HG03565 (cell line): ENCODE data around the gene ROCK1.
"Not testable (repeated sequence)": the region's sequence is repeated elsewhere in the genome, so short reads cannot be mapped to it uniquely, and the experiment has no call there.

Source experiments
- ATAC-seq: cut with Tn5 transposase; IDR thresholded peaks from one replicate; pipeline ENCODE4 v1.9.1; 2021; ENCODE audit warnings: mild to moderate bottlenecking, moderate library complexity; ENCODE audit not compliant: unreplicated experiment

ROCK1 gene

GRCh38 chr18:21111346-21112139 is at the start of gene ROCK1:
Gene ROCK1 (minus strand): TSS chr18:21111813. CDS start chr18:21110910, 903 bp downstream.
- ATAC-seq, result peak; percentile 86

- ATAC-seq, result no peak
Observed at GRCh38 chr18:21155443-21155842, 43.8 kb upstream of the ROCK1 start.

GRCh38 chr18:21146016-21146415 is 34.4 kb upstream of the ROCK1 start:
- no peak for ATAC-seq

GRCh38 chr18:21145371-21145770 is 33.8 kb upstream of the ROCK1 start:
- no peak for ATAC-seq

GRCh38 chr18:21141668-21142422 is 30.2 kb upstream of the ROCK1 start:
- no peak for ATAC-seq

GRCh38 chr18:21137719-21138488 is 26.3 kb upstream of the ROCK1 start:
- not testable (repeated sequence) for ATAC-seq

- no peak for ATAC-seq
Observed at GRCh38 chr18:21134895-21135294, 23.3 kb upstream of the ROCK1 start.

GRCh38 chr18:21132398-21132918 is 20.8 kb upstream of the ROCK1 start:
- no peak for ATAC-seq

- no peak for ATAC-seq
Observed at GRCh38 chr18:21131698-21132227, 20.1 kb upstream of the ROCK1 start.

GRCh38 chr18:21129566-21130216 is 18.1 kb upstream of the ROCK1 start:
- no peak for ATAC-seq

- ATAC-seq, result no peak
Observed at GRCh38 chr18:21123290-21123926, 11.8 kb upstream of the ROCK1 start.

- ATAC-seq, result no peak
Observed at GRCh38 chr18:21118806-21119205, 7.2 kb upstream of the ROCK1 start.

GRCh38 chr18:21117409-21118131 is 6.0 kb upstream of the ROCK1 start:
- ATAC-seq, result no peak

GRCh38 chr18:21115519-21116411 is 4.2 kb upstream of the ROCK1 start:
- no peak for ATAC-seq

GRCh38 chr18:21112543-21113105 is 1.0 kb upstream of the ROCK1 start:
- ATAC-seq, result no peak

GRCh38 chr18:21112140-21112473 is 494 bp upstream of the ROCK1 start:
- ATAC-seq, result no peak

- peak; percentile 18 for ATAC-seq
Observed at GRCh38 chr18:21110713-21111345, 784 bp downstream of the ROCK1 start.
